ENCODE results near the gene DHX58. TPM values are rescaled to one million over a fixed set of nuclear protein-coding genes. Genes with fewer than 3 reads are reported as not detected.
A peak's percentile ranks its signal among the peaks of the same experiment; 100 is the strongest.

The DHX58 gene
- polyA plus RNA-seq, 4 donors = 11.4 to 33.8 (median 13.7) TPM

GRCh38 chr17:42118126-42118510 is 5.6 kb upstream of the DHX58 start:
- Histone ChIP-seq H3K4me3 (ENCODE audit: low read depth in 1 of 3, low read length in 3 of 3) (no peak overlapping the region), H3K27me3 (ENCODE audit: control insufficient read depth in 3 of 3, insufficient read depth in 3 of 3, low read length in 3 of 3) (no peaks in the 10 kb centered on the region), H3K27ac (ENCODE audit: low read depth in 1 of 3, low read length in 2 of 3) (no peak overlapping the region), H3K9me3 (ENCODE audit: control insufficient read depth in 2 of 2, insufficient read depth in 1 of 2, low read depth in 1 of 2, low read length in 1 of 2) (no peaks in the 10 kb centered on the region), H3K36me3 (ENCODE audit: control insufficient read depth in 3 of 3, insufficient read depth in 2 of 3, low read depth in 1 of 3, low read length in 3 of 3) (peaks cover 0 to 62% (median 0%) of the 10 kb centered on the region in 3 donors), H3K4me1 (ENCODE audit: control insufficient read depth in 3 of 3, insufficient read depth in 2 of 3, low read depth in 1 of 3, low read length in 2 of 3) (peaks cover 0 to 31% (median 0%) of the 10 kb centered on the region in 3 donors)
- FAIRE-seq = no peak
- WGBS, 3 donors = 92 to 100% (median 95%) methylated on average over 3 to 4 of the region's 4 CpGs
- no peak for DNase-seq

GRCh38 chr17:42117397-42118125 is 5.0 kb upstream of the DHX58 start:
- DNase-seq (no peak), FAIRE-seq (no peak)
- H3K9me3 ChIP-seq (ENCODE audit: control insufficient read depth in 2 of 2, insufficient read depth in 1 of 2, low read depth in 1 of 2, low read length in 1 of 2) = no peaks in the 10 kb centered on the region
- H3K27me3 ChIP-seq (ENCODE audit: control insufficient read depth in 3 of 3, insufficient read depth in 3 of 3, low read length in 3 of 3) = no peaks in the 10 kb centered on the region
- H3K27ac ChIP-seq (ENCODE audit: low read depth in 1 of 3, low read length in 2 of 3) = no peak overlapping the region
- 88 to 90% (median 89%) methylated on average over 30 of the region's 30 CpGs for WGBS, 3 donors
- H3K4me1 ChIP-seq (ENCODE audit: control insufficient read depth in 3 of 3, insufficient read depth in 2 of 3, low read depth in 1 of 3, low read length in 2 of 3) = peaks cover 0 to 31% (median 0%) of the 10 kb centered on the region in 3 donors
- H3K36me3 ChIP-seq (ENCODE audit: control insufficient read depth in 3 of 3, insufficient read depth in 2 of 3, low read depth in 1 of 3, low read length in 3 of 3) = peaks cover 0 to 66% (median 0%) of the 10 kb centered on the region in 3 donors
- H3K4me3 ChIP-seq (ENCODE audit: low read depth in 1 of 3, low read length in 3 of 3) = no peak overlapping the region

- Histone ChIP-seq H3K4me3 (ENCODE audit: low read depth in 1 of 3, low read length in 3 of 3) (no peak overlapping the region), H3K27me3 (ENCODE audit: control insufficient read depth in 3 of 3, insufficient read depth in 3 of 3, low read length in 3 of 3) (no peaks in the 10 kb centered on the region), H3K27ac (ENCODE audit: low read depth in 1 of 3, low read length in 2 of 3) (no peak overlapping the region), H3K9me3 (ENCODE audit: control insufficient read depth in 2 of 2, insufficient read depth in 1 of 2, low read depth in 1 of 2, low read length in 1 of 2) (no peaks in the 10 kb centered on the region), H3K36me3 (ENCODE audit: control insufficient read depth in 3 of 3, insufficient read depth in 2 of 3, low read depth in 1 of 3, low read length in 3 of 3) (peaks cover 0 to 66% (median 0%) of the 10 kb centered on the region in 3 donors), H3K4me1 (ENCODE audit: control insufficient read depth in 3 of 3, insufficient read depth in 2 of 3, low read depth in 1 of 3, low read length in 2 of 3) (peaks cover 0 to 28% (median 0%) of the 10 kb centered on the region in 3 donors)
- WGBS, 3 donors = 30 to 39% (median 35%) methylated on average over 18 of the region's 18 CpGs
- DNase-seq = peak; percentile 87 to 88
- FAIRE-seq = no peak
Measured at GRCh38 chr17:42116705-42117396, 4.3 kb upstream of the DHX58 start.

- peaks cover 0 to 20% (median 0%) of the 10 kb centered on the region in 3 donors for H3K4me1 ChIP-seq (ENCODE audit: control insufficient read depth in 3 of 3, insufficient read depth in 2 of 3, low read depth in 1 of 3, low read length in 2 of 3)
- H3K9me3 ChIP-seq (ENCODE audit: control insufficient read depth in 2 of 2, insufficient read depth in 1 of 2, low read depth in 1 of 2, low read length in 1 of 2) = no peaks in the 10 kb centered on the region
- H3K4me3 ChIP-seq (ENCODE audit: low read depth in 1 of 3, low read length in 3 of 3) = no peak overlapping the region
- DNase-seq = no peak
- no peaks in the 10 kb centered on the region for H3K27me3 ChIP-seq (ENCODE audit: control insufficient read depth in 3 of 3, insufficient read depth in 3 of 3, low read length in 3 of 3)
- H3K36me3 ChIP-seq (ENCODE audit: control insufficient read depth in 3 of 3, insufficient read depth in 2 of 3, low read depth in 1 of 3, low read length in 3 of 3) = peaks cover 0 to 76% (median 0%) of the 10 kb centered on the region in 3 donors
- WGBS, 3 donors = 90 to 92% (median 91%) methylated on average over 9 of the region's 9 CpGs
- no peak overlapping the region for H3K27ac ChIP-seq (ENCODE audit: low read depth in 1 of 3, low read length in 2 of 3)
- no peak for FAIRE-seq
Measured at GRCh38 chr17:42114118-42114517, 1.6 kb upstream of the DHX58 start.

- H3K4me1 ChIP-seq (ENCODE audit: control insufficient read depth in 3 of 3, insufficient read depth in 2 of 3, low read depth in 1 of 3, low read length in 2 of 3) = peaks cover 0 to 20% (median 0%) of the 10 kb centered on the region in 3 donors
- H3K27ac ChIP-seq (ENCODE audit: low read depth in 1 of 3, low read length in 2 of 3) = peak overlapping the region; percentile 82 to 97 (median 89)
- no peak overlapping the region for H3K4me3 ChIP-seq (ENCODE audit: low read depth in 1 of 3, low read length in 3 of 3)
- DNase-seq (no peak), FAIRE-seq (no peak)
- peaks cover 0 to 76% (median 0%) of the 10 kb centered on the region in 3 donors for H3K36me3 ChIP-seq (ENCODE audit: control insufficient read depth in 3 of 3, insufficient read depth in 2 of 3, low read depth in 1 of 3, low read length in 3 of 3)
- no peaks in the 10 kb centered on the region for H3K9me3 ChIP-seq (ENCODE audit: control insufficient read depth in 2 of 2, insufficient read depth in 1 of 2, low read depth in 1 of 2, low read length in 1 of 2)
- no peaks in the 10 kb centered on the region for H3K27me3 ChIP-seq (ENCODE audit: control insufficient read depth in 3 of 3, insufficient read depth in 3 of 3, low read length in 3 of 3)
- 87 to 90% (median 87%) methylated on average over 28 of the region's 28 CpGs for WGBS, 3 donors
Measured at GRCh38 chr17:42113293-42114069, 967 bp upstream of the DHX58 start.

- Histone ChIP-seq H3K27ac (ENCODE audit: low read depth in 1 of 3, low read length in 2 of 3) (peak overlapping the region; percentile 82 to 97 (median 89)), H3K4me1 (ENCODE audit: control insufficient read depth in 3 of 3, insufficient read depth in 2 of 3, low read depth in 1 of 3, low read length in 2 of 3) (peaks cover 0 to 26% (median 0%) of the 10 kb centered on the region in 3 donors), H3K4me3 (ENCODE audit: low read depth in 1 of 3, low read length in 3 of 3) (peak overlapping the region; percentile 38 to 60 (median 46)), H3K9me3 (ENCODE audit: control insufficient read depth in 2 of 2, insufficient read depth in 1 of 2, low read depth in 1 of 2, low read length in 1 of 2) (no peaks in the 10 kb centered on the region), H3K27me3 (ENCODE audit: control insufficient read depth in 3 of 3, insufficient read depth in 3 of 3, low read length in 3 of 3) (no peaks in the 10 kb centered on the region), H3K36me3 (ENCODE audit: control insufficient read depth in 3 of 3, insufficient read depth in 2 of 3, low read depth in 1 of 3, low read length in 3 of 3) (peaks cover 0 to 67% (median 0%) of the 10 kb centered on the region in 3 donors)
- peak; percentile 72 to 82 for DNase-seq
- no peak for FAIRE-seq
- 3 to 14% (median 12%) methylated on average over 12 of the region's 12 CpGs for whole genome bisulfite sequencing, 3 donors
Measured at GRCh38 chr17:42111871-42112551, 503 bp downstream of the DHX58 start.

- DNase-seq (no peak), FAIRE-seq (no peak)
- Histone ChIP-seq H3K36me3 (ENCODE audit: control insufficient read depth in 3 of 3, insufficient read depth in 2 of 3, low read depth in 1 of 3, low read length in 3 of 3) (peaks cover 0 to 61% (median 0%) of the 10 kb centered on the region in 3 donors), H3K27ac (ENCODE audit: low read depth in 1 of 3, low read length in 2 of 3) (peak overlapping the region in 2 of 3 donors; percentile 89 to 97), H3K27me3 (ENCODE audit: control insufficient read depth in 3 of 3, insufficient read depth in 3 of 3, low read length in 3 of 3) (no peaks in the 10 kb centered on the region), H3K4me3 (ENCODE audit: low read depth in 1 of 3, low read length in 3 of 3) (no peak overlapping the region), H3K9me3 (ENCODE audit: control insufficient read depth in 2 of 2, insufficient read depth in 1 of 2, low read depth in 1 of 2, low read length in 1 of 2) (no peaks in the 10 kb centered on the region), H3K4me1 (ENCODE audit: control insufficient read depth in 3 of 3, insufficient read depth in 2 of 3, low read depth in 1 of 3, low read length in 2 of 3) (peaks cover 0 to 26% (median 0%) of the 10 kb centered on the region in 3 donors)
- WGBS, 3 donors = 86 to 91% (median 90%) methylated on average over 11 of the region's 11 CpGs
Measured at GRCh38 chr17:42111265-42111636, 1.3 kb downstream of the DHX58 start.

Measured in small intestine (tissue), 7 donors.